Suprapubic skin (tissue), 4 donors: ENCODE results near the gene CD207. TPM values are rescaled to one million over a fixed set of nuclear protein-coding genes. Genes with fewer than 3 reads are reported as not detected.

Experiments used
- DNase-seq, 2 donors: peaks; one replicate each; pipeline ENCODE4 v3.0.0-alpha.2; 2019; ENCODE audit warnings: low spot score in 2 of 2
- H3K27ac ChIP-seq: fragments of 200-600 bp; sonication (generic); one replicate; pipeline ENCODE4 v1.5.1; 2019
- H3K27me3 ChIP-seq: fragments of 200-600 bp; sonication (generic); one replicate; pipeline ENCODE4 v1.5.1; 2019
- H3K36me3 ChIP-seq: fragments of 200-600 bp; sonication (generic); one replicate; pipeline ENCODE4 v1.5.1; 2019
- H3K4me1 ChIP-seq: fragments of 200-600 bp; sonication (generic); one replicate; pipeline ENCODE4 v1.5.1; 2019
- H3K4me3 ChIP-seq: fragments of 200-600 bp; sonication (generic); one replicate; pipeline ENCODE4 v1.5.1; 2019; ENCODE audit warnings: mild to moderate bottlenecking
- H3K9me3 ChIP-seq: fragments of 200-600 bp; sonication (generic); one replicate; pipeline ENCODE4 v1.5.1; 2019
- CTCF ChIP-seq, 2 donors: fragments of 200-600 bp in 1 of 2; fragments of 450-650 bp in 1 of 2; sonication (generic) in 1 of 2; IDR thresholded peaks; one replicate each; pipeline ENCODE4 v1.5.1; 2016 to 2019; ENCODE audit warnings: antibody characterized with exemption in 2 of 2, mild to moderate bottlenecking in 1 of 2, moderate library complexity in 1 of 2
- EP300 ChIP-seq: sonication (generic); formaldehyde crosslinking; IDR thresholded peaks from one replicate; pipeline ENCODE4 v1.6.1; 2017; ENCODE audit warnings: antibody characterized with exemption
- POLR2A ChIP-seq, 2 donors: fragments of 450-650 bp; IDR thresholded peaks; one replicate each; pipeline ENCODE4 v1.6.1; 2017; ENCODE audit warnings: antibody characterized with exemption in 2 of 2, mild to moderate bottlenecking in 2 of 2, moderate library complexity in 2 of 2
- POLR2AphosphoS5 ChIP-seq, 3 donors: sonication (generic); formaldehyde crosslinking; IDR thresholded peaks; one replicate each; pipeline ENCODE4 v1.6.1; 2017; ENCODE audit warnings: antibody characterized with exemption in 3 of 3
- WGBS: methylation state at CpG from one replicate; pipeline ENCODE4 v1.1.5; 2018; 5-methylcytosine and 5-hydroxymethylcytosine counted together
- total RNA-seq, 4 donors: library from RNA; depleted of rRNA; stranded (reverse); fragments of >200 nt; gene quantifications; one replicate each; pipeline ENCODE4 v1.1.0, GENCODE V29; 2016

Gene CD207
- total RNA-seq, 4 donors from 2014 or later: 25.4 to 81.3 (median 50.5) TPM

GRCh38 chr2:70784320-70784719, 51.3 kb downstream of the CD207 start:
- Histone ChIP-seq H3K36me3 (no peaks in the 10 kb centered on the region), H3K4me3 (no peak overlapping the region), H3K4me1 (peaks cover 1% of the 10 kb centered on the region), H3K27me3 (peaks cover 29% of the 10 kb centered on the region), H3K27ac (no peak overlapping the region), H3K9me3 (no peaks in the 10 kb centered on the region)
- WGBS: 81% methylated on average over 2 of the region's 2 CpGs
- TF ChIP-seq EP300 (no peak), POLR2AphosphoS5 (IDR thresholded peaks at IDR 0.05) (no peak), CTCF (IDR thresholded peaks at IDR 0.05) (no peak), POLR2A (IDR thresholded peaks at IDR 0.05) (no peak)
- DNase-seq: no peak

Other genes with a start within 250 kb of the CD207 start
- gene ADD2, start 67.6 kb downstream of the CD207 start, total RNA-seq: 1 to 10 TPM; 1.4 to 2.3 (median 1.5) TPM
- gene FIGLA, start 45.2 kb downstream of the CD207 start, total RNA-seq: not detected
- 1 to 10 TPM in 2 of 4 donors, under 1 TPM in 2; 0.60 to 3.0 (median 0.93) TPM for gene CLEC4F, start 15.2 kb downstream of the CD207 start, total RNA-seq
- gene VAX2, start 64.8 kb upstream of the CD207 start, total RNA-seq: 1 to 10 TPM; 1.2 to 5.8 (median 3.1) TPM
- gene ATP6V1B1, start 100.1 kb upstream of the CD207 start, total RNA-seq: 10 to 100 TPM; 22.7 to 66.9 (median 39.5) TPM
- 1 to 10 TPM in 2 of 4 donors, not detected in 2; 2.9 to 5.5 TPM for gene ANKRD53, start 142.8 kb upstream of the CD207 start, total RNA-seq
- 10 to 100 TPM; 19.7 to 31.0 (median 26.8) TPM for gene TEX261, start 159.1 kb upstream of the CD207 start, total RNA-seq
- 100 to 1,000 TPM; 122 to 233 (median 153) TPM for gene NAGK, start 232.8 kb upstream of the CD207 start, total RNA-seq